Neural progenitor cell (in vitro differentiated cells): Measurements from ENCODE around the gene ERC1. TPM values are rescaled to one million over a fixed set of nuclear protein-coding genes. Genes with fewer than 3 reads are reported as not detected.
A peak's percentile ranks its signal among the peaks of the same experiment; 100 is the strongest.

Source experiments
- DNase-seq: peaks from one replicate; pipeline ENCODE4 v3.0.0-alpha.2; 2016; ENCODE audit warnings: low spot score
- H2AFZ ChIP-seq: fragments of 200-600 bp; sonication (generic); replicated peaks from 2 replicates; pipeline ENCODE4 v1.6.1; 2016; ENCODE audit warnings: antibody characterized with exemption
- H3F3A ChIP-seq: fragments of 200-600 bp; sonication (generic); 2 replicates; pipeline ENCODE4 v1.6.1; 2016; ENCODE audit warnings: antibody characterized with exemption, low read depth
- H3K27ac ChIP-seq: fragments of 200-600 bp; sonication (generic); 2 replicates; pipeline ENCODE4 v1.5.1; 2016; ENCODE audit warnings: mild to moderate bottlenecking
- H3K27me3 ChIP-seq: fragments of 200-600 bp; sonication (generic); 2 replicates; pipeline ENCODE4 v1.6.1; 2016; ENCODE audit warnings: mild to moderate bottlenecking, moderate library complexity
- H3K36me3 ChIP-seq: fragments of 200-600 bp; sonication (generic); 2 replicates; pipeline ENCODE4 v1.5.1; 2016
- H3K4me1 ChIP-seq: fragments of 200-600 bp; sonication (generic); 2 replicates; pipeline ENCODE4 v1.6.1; 2016; ENCODE audit warnings: mixed run types
- H3K4me2 ChIP-seq: fragments of 200-600 bp; sonication (generic); 2 replicates; pipeline ENCODE4 v1.6.1; 2016
- H3K4me3 ChIP-seq: fragments of 200-600 bp; sonication (generic); 2 replicates; pipeline ENCODE4 v1.5.1; 2016
- H3K79me2 ChIP-seq: fragments of 200-600 bp; sonication (generic); 2 replicates; pipeline ENCODE4 v1.6.1; 2016; ENCODE audit warnings: low read depth
- H3K9ac ChIP-seq: fragments of 200-600 bp; sonication (generic); 2 replicates; pipeline ENCODE4 v1.6.1; 2016
- H3K9me3 ChIP-seq: fragments of 200-600 bp; sonication (generic); 2 replicates; pipeline ENCODE4 v1.5.1; 2016; ENCODE audit warnings: low read depth
- H4K20me1 ChIP-seq: fragments of 200-600 bp; sonication (generic); 2 replicates; pipeline ENCODE4 v1.6.1; 2016; ENCODE audit warnings: low read depth
- H3K27ac Mint-ChIP-seq: 3 replicates; pipeline ENCODE4 v1.8.0; 2021; ENCODE audit warnings: mixed read lengths
- H3K27me3 Mint-ChIP-seq: 2 replicates; pipeline ENCODE4 v1.8.0; 2022; ENCODE audit warnings: low read depth, mild to moderate bottlenecking, inconsistent platforms, moderate library complexity, mixed read lengths; ENCODE audit not compliant: insufficient read depth
- H3K36me3 Mint-ChIP-seq: 3 replicates; pipeline ENCODE4 v1.8.0; 2021; ENCODE audit warnings: mixed read lengths
- H3K4me1 Mint-ChIP-seq: 3 replicates; pipeline ENCODE4 v1.8.0; 2021; ENCODE audit warnings: mixed read lengths
- H3K4me3 Mint-ChIP-seq: 3 replicates; pipeline ENCODE4 v1.8.0; 2021; ENCODE audit warnings: mild to moderate bottlenecking, moderate library complexity, mixed read lengths
- H3K9me3 Mint-ChIP-seq: 3 replicates; pipeline ENCODE4 v1.8.0; 2020; ENCODE audit warnings: mixed read lengths
- CTCF ChIP-seq: fragments of 200-600 bp; sonication (generic); IDR thresholded peaks from 2 replicates; pipeline ENCODE4 v1.5.1; 2017; ENCODE audit warnings: antibody characterized with exemption, mild to moderate bottlenecking
- EZH2 ChIP-seq: fragments of 200-600 bp; sonication (generic); IDR thresholded peaks from 2 replicates; pipeline ENCODE4 v1.6.1; 2017; ENCODE audit warnings: antibody characterized with exemption, mild to moderate bottlenecking, moderate library complexity
- EZH2phosphoT487 ChIP-seq: fragments of 200-600 bp; sonication (generic); IDR thresholded peaks from 2 replicates; pipeline ENCODE4 v1.6.1; 2017; ENCODE audit warnings: antibody characterized with exemption
- total RNA-seq: library from RNA; depleted of rRNA; stranded (reverse); fragments of >200 nt; gene quantifications from 2 replicates; pipeline ENCODE4 v1.2.3, GENCODE V29; 2015; ENCODE audit warnings: low replicate concordance

Gene ERC1
- total RNA-seq, 1 donor from 2014 or later = 27.5 TPM

- H3F3A ChIP-seq = no peaks in the 10 kb centered on the region
- no peaks in the 10 kb centered on the region for H3K36me3 ChIP-seq
- Mint-ChIP-seq H3K27ac (no peak overlapping the region), H3K4me1 (peaks cover 2% of the 10 kb centered on the region), H3K36me3 (peaks cover 27% of the 10 kb centered on the region), H3K4me3 (no peak overlapping the region), H3K9me3 (peaks cover 25% of the 10 kb centered on the region), H3K27me3 (peaks cover 3% of the 10 kb centered on the region)
- H3K4me3 ChIP-seq = no peak overlapping the region
- no peak for DNase-seq
- H3K4me1 ChIP-seq = peaks cover 6% of the 10 kb centered on the region
- no peak overlapping the region for H3K27ac ChIP-seq
- no peaks in the 10 kb centered on the region for H3K79me2 ChIP-seq
- no peaks in the 10 kb centered on the region for H3K9me3 ChIP-seq
- no peak overlapping the region for H3K9ac ChIP-seq
- H4K20me1 ChIP-seq = no peaks in the 10 kb centered on the region
- H3K4me2 ChIP-seq = no peak overlapping the region
- H3K27me3 ChIP-seq = no peaks in the 10 kb centered on the region
- no peak overlapping the region for H2AFZ ChIP-seq
- no peak for TF ChIP-seq EZH2
- TF ChIP-seq CTCF = no peak
- TF ChIP-seq EZH2phosphoT487 = no peak
Observed at GRCh38 chr12:1418144-1418543, 427.1 kb downstream of the ERC1 start.

GRCh38 chr12:1419849-1420371, 428.9 kb downstream of the ERC1 start:
- Histone ChIP-seq H3K79me2 (no peaks in the 10 kb centered on the region), H3K36me3 (no peaks in the 10 kb centered on the region), H3K9me3 (no peaks in the 10 kb centered on the region), H3K9ac (no peak overlapping the region), H4K20me1 (no peaks in the 10 kb centered on the region), H3K27me3 (no peaks in the 10 kb centered on the region), H3K4me2 (peak overlapping the region; percentile 5), H3K27ac (no peak overlapping the region), H2AFZ (no peak overlapping the region), H3F3A (no peaks in the 10 kb centered on the region), H3K4me3 (no peak overlapping the region), H3K4me1 (peaks cover 6% of the 10 kb centered on the region)
- Mint-ChIP-seq H3K4me1 (no peaks in the 10 kb centered on the region), H3K36me3 (peaks cover 21% of the 10 kb centered on the region), H3K27me3 (no peaks in the 10 kb centered on the region), H3K9me3 (peaks cover 22% of the 10 kb centered on the region), H3K4me3 (no peak overlapping the region), H3K27ac (no peak overlapping the region)
- no peak for TF ChIP-seq EZH2
- no peak for TF ChIP-seq CTCF
- no peak for TF ChIP-seq EZH2phosphoT487
- DNase-seq = no peak

GRCh38 chr12:1421091-1421846, 430.2 kb downstream of the ERC1 start:
- no peak overlapping the region for H3K4me2 ChIP-seq
- H4K20me1 ChIP-seq = no peaks in the 10 kb centered on the region
- peaks cover 22% of the 10 kb centered on the region for H3K9me3 Mint-ChIP-seq
- H3K36me3 ChIP-seq = no peaks in the 10 kb centered on the region
- no peaks in the 10 kb centered on the region for H3K27me3 ChIP-seq
- no peaks in the 10 kb centered on the region for H3K27me3 Mint-ChIP-seq
- H3F3A ChIP-seq = no peaks in the 10 kb centered on the region
- no peak overlapping the region for H2AFZ ChIP-seq
- no peaks in the 10 kb centered on the region for H3K9me3 ChIP-seq
- no peak overlapping the region for H3K4me3 ChIP-seq
- no peak overlapping the region for H3K27ac ChIP-seq
- no peak for DNase-seq
- peaks cover 21% of the 10 kb centered on the region for H3K36me3 Mint-ChIP-seq
- H3K9ac ChIP-seq = no peak overlapping the region
- peaks cover 6% of the 10 kb centered on the region for H3K4me1 ChIP-seq
- no peak for TF ChIP-seq EZH2phosphoT487
- TF ChIP-seq CTCF = no peak
- TF ChIP-seq EZH2 = no peak
- H3K4me3 Mint-ChIP-seq = no peak overlapping the region
- H3K79me2 ChIP-seq = no peaks in the 10 kb centered on the region
- H3K4me1 Mint-ChIP-seq = no peaks in the 10 kb centered on the region
- H3K27ac Mint-ChIP-seq = no peak overlapping the region
